Middle frontal gyrus (tissue), 1 donor: ENCODE data around the gene SNAPC3.

Source experiments
- DNase-seq: peaks from one replicate; pipeline ENCODE4 v3.0.0-alpha.2; 2015; ENCODE audit warnings: low spot score; ENCODE audit errors: extremely low spot score

SNAPC3 gene

DNA sequence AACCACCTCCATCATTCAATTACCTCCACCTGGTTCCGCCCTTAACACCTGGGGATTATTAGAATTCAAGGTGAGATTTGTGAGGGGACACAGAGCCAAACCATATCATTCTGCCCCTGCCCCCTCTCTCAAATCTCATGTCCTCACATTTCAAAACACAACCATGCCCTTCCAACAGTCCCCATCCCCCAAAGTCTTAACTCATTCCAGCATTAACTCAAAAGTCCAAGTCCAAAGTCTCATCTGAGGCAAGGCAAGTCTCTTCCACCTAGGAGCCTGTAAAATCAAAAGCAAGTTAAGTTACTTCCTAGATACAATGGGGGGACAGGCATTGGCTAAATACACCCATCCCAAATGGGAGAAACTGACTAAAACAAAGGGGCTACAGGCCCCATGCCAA is 69.3 kb downstream of the SNAPC3 start:
- DNase-seq: no peak

DNA sequence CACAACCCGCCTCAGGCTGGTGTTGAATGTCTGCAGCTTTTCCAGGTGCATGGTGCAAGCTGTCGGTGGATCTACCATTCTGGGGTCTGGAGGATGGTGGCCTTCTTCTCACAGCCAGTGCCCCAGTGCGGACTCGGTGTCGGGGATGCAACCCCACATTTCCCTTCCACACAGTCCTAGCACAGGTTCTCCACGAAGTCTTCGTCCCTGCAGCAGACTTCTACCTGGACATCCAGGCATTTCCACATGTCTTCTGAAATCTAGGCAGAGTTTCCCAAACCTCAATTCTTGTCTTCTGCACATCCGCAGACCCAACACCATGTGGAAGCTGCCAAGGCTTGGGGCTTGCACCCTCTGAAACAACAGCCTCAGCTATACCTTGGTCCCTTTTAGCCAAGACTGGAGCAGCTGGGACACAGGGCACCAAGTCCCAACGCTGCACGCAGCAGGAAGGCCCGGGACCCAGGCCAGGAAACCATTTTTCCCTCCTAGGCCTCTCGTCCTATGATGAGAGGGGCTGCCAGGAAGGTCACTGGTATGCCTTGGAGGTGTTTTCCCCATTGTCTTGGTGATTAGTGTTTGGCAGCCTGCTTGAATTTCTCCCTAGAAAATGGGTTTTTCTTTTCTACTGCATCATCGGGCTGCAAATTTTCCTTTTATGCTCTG is 69.9 kb downstream of the SNAPC3 start:
- no peak for DNase-seq

DNA sequence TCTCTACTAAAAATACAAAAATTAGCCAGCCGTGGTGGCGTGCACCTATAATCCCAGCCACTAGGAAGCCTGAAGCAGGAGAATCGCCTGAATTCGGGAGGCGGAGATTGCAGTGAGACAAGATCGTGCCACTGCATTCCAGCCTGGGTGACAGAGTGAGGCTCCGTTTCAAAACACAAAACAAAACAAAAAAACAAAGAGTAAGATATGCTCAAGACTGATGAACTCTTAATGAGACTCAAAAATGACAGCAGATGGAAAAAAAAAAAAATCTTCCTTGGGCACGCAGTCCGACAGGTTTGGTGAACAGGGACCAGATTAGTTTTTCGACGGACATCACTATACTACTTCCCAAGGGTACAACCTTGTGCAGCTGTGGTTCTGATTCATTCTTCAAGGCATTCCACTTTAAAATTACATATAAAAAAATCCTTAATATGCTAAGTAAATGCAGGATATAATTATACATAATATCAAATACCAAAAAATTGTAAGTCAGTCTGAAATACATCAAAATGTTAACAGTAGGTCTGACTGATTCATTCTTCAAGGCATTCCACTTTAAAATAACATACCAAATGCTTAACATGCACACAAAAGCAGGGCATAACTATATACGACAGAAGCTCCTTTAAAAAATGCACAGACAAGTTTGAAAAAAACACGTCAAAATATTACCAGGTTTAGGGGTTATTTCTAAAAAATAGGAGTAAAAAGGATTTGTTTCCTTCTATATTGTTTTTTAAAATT is 75.7 kb downstream of the SNAPC3 start:
- no peak for DNase-seq

DNA sequence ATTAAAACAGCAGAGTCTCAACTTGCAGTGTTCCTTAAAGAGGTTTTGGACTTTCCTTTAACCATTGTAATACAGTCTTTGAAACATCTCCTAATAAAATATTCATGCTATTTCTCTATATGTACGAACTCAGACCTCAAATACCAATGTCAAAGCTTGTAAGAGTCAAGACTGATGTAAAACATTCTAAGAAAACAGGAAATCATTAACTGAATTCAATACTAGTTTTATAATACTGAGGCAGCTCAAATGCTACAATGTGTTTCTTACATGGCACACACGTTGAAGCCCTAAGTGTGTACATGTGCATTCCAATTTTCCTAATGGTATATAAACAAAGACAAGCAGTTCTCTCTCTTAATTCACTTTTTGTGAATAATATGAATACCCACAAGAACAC is 76.5 kb downstream of the SNAPC3 start:
- DNase-seq: no peak

DNA sequence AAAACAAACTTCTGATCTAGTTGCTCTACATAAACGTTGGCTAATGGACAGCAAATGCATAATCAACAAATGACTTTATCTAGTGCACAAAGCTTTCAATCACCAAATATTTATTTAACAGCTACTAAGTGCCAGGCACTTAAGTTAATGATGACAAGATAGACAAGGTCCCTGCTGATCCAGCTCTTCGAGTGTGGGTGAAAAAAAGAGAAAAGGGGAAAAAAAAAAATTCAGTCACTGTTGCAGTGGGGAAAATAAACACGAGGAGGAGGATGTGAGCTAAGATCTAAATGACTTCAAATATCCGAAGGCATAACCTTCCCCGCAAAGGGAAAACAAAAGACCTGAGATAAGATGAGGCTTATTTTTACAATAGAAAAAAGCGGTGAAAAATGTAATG is 78.5 kb downstream of the SNAPC3 start:
- no peak for DNase-seq

DNA sequence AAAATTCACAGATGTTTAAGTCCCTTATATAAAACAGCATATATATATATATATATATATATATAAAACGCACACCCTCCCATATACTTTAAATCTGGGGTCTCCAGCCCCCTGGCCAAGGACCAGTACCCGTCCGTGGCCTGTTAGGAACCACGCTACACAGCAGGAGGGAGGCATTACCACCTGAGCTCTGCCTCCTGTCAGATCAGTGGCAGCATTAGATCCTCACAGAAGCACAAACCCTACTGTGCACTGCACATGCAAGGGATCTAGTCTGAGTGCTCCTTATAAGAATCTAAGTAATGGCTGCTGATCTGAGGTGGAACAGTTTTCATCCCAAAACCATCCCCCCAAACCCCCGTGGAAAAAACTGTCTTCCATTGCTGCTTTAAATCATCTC is 79.1 kb downstream of the SNAPC3 start:
- no peak for DNase-seq

DNA sequence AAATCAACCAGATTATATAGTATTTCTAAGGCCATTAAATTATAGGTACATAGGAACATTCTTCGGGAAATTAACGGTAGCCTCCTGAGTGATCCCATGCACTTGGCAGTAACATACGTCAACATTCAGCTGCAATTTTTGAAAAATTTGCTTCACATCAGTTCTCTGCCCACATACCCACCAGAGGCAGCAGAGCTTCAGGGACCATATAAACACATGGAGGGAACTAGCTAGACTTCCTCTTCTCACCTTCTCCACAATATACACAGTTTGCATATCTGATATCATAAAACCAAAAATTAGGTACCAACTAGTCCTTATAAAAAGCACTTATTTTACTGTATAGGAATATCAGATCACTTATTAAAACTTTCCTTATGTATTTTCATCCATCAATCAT is 83.2 kb downstream of the SNAPC3 start:
- no peak for DNase-seq

DNA sequence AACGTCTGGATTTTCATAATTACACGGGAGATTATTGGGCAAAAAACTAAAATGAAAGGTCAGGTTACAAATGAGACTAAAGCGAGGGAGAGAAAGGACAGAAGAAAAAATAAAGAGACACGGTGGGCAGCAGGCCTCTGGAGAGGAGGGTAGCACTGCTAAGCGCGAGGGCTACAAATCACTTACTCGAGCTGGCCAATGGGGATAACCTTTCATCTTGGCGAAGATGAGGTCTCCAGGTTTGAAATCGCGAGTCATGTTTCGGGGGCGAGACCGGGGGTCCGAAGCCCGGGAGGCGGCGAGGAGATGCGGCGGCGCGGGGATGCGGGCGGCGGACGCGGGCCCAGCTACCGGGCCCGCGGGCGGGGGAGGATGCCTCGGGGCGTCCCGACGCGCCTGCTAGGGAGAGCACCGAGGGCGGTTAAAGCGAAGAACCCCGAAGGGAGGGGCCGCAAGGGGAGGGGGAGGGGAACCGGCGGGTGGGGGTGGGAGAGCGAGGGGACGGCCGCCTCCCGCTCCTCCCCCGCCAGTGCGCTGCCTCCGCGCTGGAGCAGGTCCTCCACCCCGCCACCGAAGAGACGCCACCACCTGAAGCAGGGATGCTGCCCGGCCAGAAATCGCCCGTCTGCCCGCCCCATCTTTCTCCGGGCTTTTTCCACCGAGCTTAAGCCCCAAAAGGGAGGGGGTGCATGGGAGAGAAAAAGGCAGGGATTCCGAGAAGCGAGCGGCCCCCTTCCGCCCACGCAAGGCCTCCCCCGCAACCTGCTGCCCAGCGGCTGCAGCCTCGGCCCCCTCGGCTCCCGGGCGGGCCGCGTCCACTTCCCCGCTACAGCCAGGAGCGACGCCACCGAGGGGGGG is 87.5 kb downstream of the SNAPC3 start:
- no peak for DNase-seq

DNA sequence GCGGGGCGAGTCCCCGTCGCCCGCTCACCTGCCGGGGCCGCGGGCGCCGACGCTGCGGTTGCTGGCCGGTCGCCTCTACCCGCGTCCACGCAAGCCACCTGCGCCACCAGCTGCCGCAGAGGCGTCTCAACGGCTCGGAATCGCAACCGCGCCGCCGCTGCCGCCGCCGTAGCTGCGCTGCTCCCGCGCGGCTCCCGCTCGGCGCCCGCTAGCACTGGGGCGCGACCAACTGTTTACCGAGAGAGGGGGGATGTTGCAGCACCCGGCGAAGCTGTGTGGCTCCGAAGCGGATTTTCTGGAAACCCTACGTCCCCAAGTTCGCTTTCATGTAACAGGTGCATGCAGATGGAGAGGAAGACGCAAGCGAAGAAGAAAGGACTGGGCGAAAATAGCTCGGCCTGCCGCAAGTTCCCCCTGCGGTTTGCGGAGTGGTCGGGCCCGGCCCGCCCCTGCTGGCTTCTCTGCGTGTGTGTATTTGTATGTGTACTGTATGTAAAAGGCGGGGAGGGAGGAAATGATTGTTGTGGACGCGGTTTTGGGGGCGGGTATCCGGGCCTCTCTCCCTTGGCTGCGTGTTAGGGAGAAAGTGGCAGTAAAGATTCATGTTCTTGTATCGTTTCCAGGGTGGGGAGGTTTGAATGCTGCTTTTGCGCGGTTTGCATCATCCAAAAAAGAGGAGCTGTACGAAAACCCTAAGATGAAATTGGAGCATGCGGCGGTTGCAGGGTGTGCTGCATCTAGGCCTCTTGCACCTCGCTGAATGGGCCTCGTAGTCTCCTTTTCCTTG is 88.3 kb downstream of the SNAPC3 start, which contains the start of gene PSIP1:
Gene PSIP1, minus strand, starts transcription at position 182 of the 787 bp plus-strand sequence. CDS start 782 bp downstream, outside the sequence.
- DNase-seq: peak; percentile 64
